HG03378 (cell line): ENCODE measurements around the gene TP53BP2.
"Not testable (repeated sequence)": the region's sequence is repeated elsewhere in the genome, so short reads cannot be mapped to it uniquely, and the experiment has no call there.

Source experiments
- ATAC-seq: cut with Tn5 transposase; IDR thresholded peaks from one replicate; pipeline ENCODE4 v1.9.1; 2021; ENCODE audit warnings: mild to moderate bottlenecking, moderate library complexity; ENCODE audit not compliant: unreplicated experiment

Gene TP53BP2

GRCh38 chr1:223845810-223846682, at the start of gene TP53BP2:
TSS of gene TP53BP2 (minus strand) at chr1:223845947. CDS start at chr1:223845680, 267 bp downstream.
- peak; percentile 56 for ATAC-seq

GRCh38 chr1:223890494-223890893, 44.7 kb upstream of the TP53BP2 start:
- ATAC-seq = not testable (repeated sequence)

- ATAC-seq = not testable (repeated sequence)
These were observed 43.6 kb upstream of the TP53BP2 start for GRCh38 chr1:223889319-223889718.

GRCh38 chr1:223887747-223888418, 42.1 kb upstream of the TP53BP2 start:
- ATAC-seq = no peak

GRCh38 chr1:223886516-223886921, 40.8 kb upstream of the TP53BP2 start:
- ATAC-seq = no peak

- ATAC-seq = no peak
These were observed 39.9 kb upstream of the TP53BP2 start for GRCh38 chr1:223885614-223886013.

GRCh38 chr1:223878598-223879325, 33.0 kb upstream of the TP53BP2 start:
- no peak for ATAC-seq

- no peak for ATAC-seq
These were observed 32.1 kb upstream of the TP53BP2 start for GRCh38 chr1:223877804-223878203.

- no peak for ATAC-seq
These were observed 30.8 kb upstream of the TP53BP2 start for GRCh38 chr1:223876590-223876989.

- no peak for ATAC-seq
These were observed 27.3 kb upstream of the TP53BP2 start for GRCh38 chr1:223873044-223873443.

GRCh38 chr1:223872308-223872901, 26.7 kb upstream of the TP53BP2 start:
- no peak for ATAC-seq

- ATAC-seq = no peak
These were observed 25.1 kb upstream of the TP53BP2 start for GRCh38 chr1:223870617-223871574.

GRCh38 chr1:223864599-223865368, 19.0 kb upstream of the TP53BP2 start:
- ATAC-seq = not testable (repeated sequence)

GRCh38 chr1:223864084-223864483, 18.3 kb upstream of the TP53BP2 start:
- no peak for ATAC-seq

- ATAC-seq = no peak
These were observed 16.2 kb upstream of the TP53BP2 start for GRCh38 chr1:223861904-223862303.

- no peak for ATAC-seq
These were observed 14.4 kb upstream of the TP53BP2 start for GRCh38 chr1:223860051-223860622.

- ATAC-seq = no peak
These were observed 13.3 kb upstream of the TP53BP2 start for GRCh38 chr1:223859058-223859457.

- no peak for ATAC-seq
These were observed 10.6 kb upstream of the TP53BP2 start for GRCh38 chr1:223856386-223856785.

GRCh38 chr1:223853748-223854147, 8.0 kb upstream of the TP53BP2 start:
- ATAC-seq = no peak
